Left ventricle myocardium superior (tissue), 1 donor: ENCODE measurements around the gene OR2A12. TPM values are rescaled to one million over a fixed set of nuclear protein-coding genes. Genes with fewer than 3 reads are reported as not detected.
A peak's percentile ranks its signal among the peaks of the same experiment; 100 is the strongest.
"Not testable (repeated sequence)": the region's sequence is repeated elsewhere in the genome, so short reads cannot be mapped to it uniquely, and the experiment has no call there.

ENCODE experiments used
- ATAC-seq: fragments of 200-7000 bp; cut with Tn5 transposase; one replicate; pipeline ENCODE4 v1.9.1; 2020; ENCODE audit warnings: mild to moderate bottlenecking, moderate library complexity
- DNase-seq: peaks from one replicate; pipeline ENCODE4 v3.0.0-alpha.2; 2020
- intact Hi-C: fragments of 100-400 bp; cut with micrococcal nuclease; formaldehyde crosslinking; loops from one replicate; pipeline ENCODE4 v1.11.0; 2022
- long read RNA-seq: library from polyadenylated mRNA; unstranded; transcript quantifications from one replicate; pipeline ENCODE4 v2.0.0, GENCODE V29; 2021
- total RNA-seq: library from RNA; stranded (reverse); fragmentation: NEBNext Ultra II Directional; extraction: Animal tissue kit (Norgen Biotek cat#: 25700); gene quantifications from one replicate; pipeline ENCODE4 v1.2.1, GENCODE V29; 2021
- donor health status: DM: no; HTN: yes; CAD: no; lungs with severe emphysema.

The OR2A12 gene
- not detected for total RNA-seq
- long read RNA-seq = 0 reads

DNA sequence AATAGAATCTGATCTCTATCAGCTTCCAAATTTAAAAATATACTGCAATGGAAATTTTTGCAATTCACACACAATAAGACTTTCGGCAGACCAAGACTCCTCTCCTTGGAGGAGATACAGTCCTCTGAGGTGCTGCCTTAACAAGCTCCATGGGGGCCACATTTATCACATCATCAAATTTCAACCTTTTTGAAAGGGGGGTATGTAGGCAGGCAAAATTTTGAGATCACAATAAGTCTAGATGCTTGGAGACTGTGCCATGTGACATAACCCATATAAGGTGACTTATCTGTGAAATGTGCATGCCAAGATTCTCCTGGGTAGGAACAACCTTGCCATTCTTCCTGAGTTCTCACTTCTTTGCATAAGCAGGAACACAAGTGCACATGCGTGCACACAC is at the start of gene OR2A12:
Gene OR2A12, plus strand, starts transcription at position 301 of the 400 bp plus-strand sequence. CDS start 8,830 bp downstream, outside the sequence.
- intact Hi-C loops = no loop called here
- DNase-seq (no peak), ATAC-seq (no peak)

GRCh38 chr7:144036302-144036885 is 49.7 kb upstream of the OR2A12 start:
- DNase-seq = no peak
- intact Hi-C loops = no loop called here
- peak; percentile 41 for ATAC-seq

DNA sequence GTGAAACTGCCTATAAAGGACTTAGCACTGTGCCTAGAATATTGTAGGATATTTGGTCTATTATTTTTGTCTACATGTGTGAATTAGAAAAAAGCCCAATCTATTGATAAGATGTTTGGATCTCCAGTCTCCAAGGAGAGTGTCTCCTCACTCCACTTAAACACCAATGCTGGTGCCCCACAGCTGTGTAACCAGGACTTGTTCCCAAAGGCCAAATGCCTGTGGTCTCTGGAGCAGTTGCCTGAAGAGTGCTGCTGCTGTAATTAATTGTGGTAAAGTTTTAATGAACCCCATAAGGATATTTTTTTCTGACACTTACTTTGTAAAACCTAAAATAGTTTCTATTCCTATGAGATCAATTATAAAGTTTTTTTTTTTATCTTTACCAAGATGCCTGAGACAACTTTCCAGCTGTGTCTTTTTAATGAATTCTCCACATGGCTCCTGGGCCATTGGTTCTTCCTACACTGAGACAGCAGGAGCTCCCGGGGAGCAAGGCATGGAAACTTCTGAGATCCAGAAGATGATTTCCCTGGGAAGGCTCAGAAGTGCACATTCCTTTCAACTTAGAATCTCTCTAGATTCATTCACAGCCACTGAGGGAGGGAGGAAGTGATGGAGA is 48.6 kb upstream of the OR2A12 start:
- DNase-seq (no peak), ATAC-seq (peak; percentile 81)
- intact Hi-C loops = no loop called here

DNA sequence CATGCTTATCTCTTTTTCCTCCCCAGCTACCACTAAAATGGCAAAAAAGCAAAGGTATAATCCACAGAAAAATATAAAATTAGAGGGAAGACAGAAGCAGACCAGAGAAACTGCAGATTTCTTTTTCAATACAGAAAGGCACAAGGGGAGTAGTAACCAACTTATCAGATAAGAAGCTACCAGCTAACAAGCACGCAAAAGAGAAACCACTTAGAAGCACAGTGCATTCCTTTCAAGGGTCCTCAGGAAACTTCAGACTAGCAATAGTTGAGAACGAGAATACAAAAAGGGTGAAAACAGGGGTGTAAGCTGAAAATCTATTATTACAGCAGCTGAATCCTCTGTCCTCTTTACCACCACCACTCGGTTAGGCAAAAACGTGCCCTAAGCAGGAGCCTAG is 47.2 kb upstream of the OR2A12 start:
- DNase-seq (no peak), ATAC-seq (no peak)
- intact Hi-C loops = no loop called here

GRCh38 chr7:144048648-144049047 is 37.4 kb upstream of the OR2A12 start, which contains the start of gene OR2A5:
Gene OR2A5 (plus strand): TSS chr7:144048948. CDS start chr7:144050402, 1,454 bp downstream.
- ATAC-seq = no peak
- intact Hi-C loops = no loop called here
- no peak for DNase-seq

DNA sequence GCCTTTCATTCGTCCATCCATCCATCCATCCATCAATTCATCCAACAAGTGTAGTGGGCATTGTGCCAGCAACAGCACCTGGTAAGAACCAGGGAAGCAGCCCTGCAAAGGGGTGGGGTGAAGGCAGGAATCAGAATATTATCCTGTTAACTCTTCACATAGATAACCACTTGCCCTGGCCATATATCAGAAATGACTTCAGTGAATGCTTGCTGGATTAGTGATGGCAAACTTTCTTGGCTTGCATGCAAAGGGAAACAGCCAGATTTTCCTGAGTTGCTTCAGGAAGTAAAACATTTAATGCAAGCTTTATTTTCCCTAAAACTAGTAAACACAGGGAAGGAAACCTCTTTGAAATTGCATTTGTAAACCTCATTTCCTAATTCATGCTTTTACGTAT is 36.6 kb upstream of the OR2A12 start:
- intact Hi-C loops = no loop called here
- DNase-seq = no peak
- ATAC-seq = no peak

DNA sequence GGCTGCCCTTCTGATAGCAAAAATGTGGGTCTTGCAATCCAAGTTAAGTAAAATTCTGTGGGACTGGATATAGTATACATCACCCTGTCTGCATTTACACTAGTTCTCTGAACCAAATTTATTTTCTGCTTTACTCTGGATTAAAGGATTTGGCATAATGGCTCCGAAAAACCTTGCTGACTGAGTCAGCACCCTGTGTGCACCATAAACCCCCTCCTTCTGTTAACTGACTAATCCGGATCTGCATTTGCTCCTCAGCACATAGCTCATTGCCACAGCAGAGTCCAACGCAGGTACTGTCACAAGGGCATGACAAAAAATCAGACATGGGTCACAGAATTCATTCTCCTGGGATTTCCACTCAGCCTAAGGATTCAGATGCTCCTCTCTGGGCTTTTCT is 36.0 kb upstream of the OR2A12 start:
- intact Hi-C loops = no loop called here
- DNase-seq = no peak
- ATAC-seq = no peak

- DNase-seq, ATAC-seq, intact Hi-C loops: not testable (repeated sequence)
Measured at GRCh38 chr7:144050884-144051283, 35.2 kb upstream of the OR2A12 start.

- intact Hi-C loops = no loop called here
- ATAC-seq (no peak), DNase-seq (no peak)
Measured at GRCh38 chr7:144057954-144058353, 28.1 kb upstream of the OR2A12 start.

GRCh38 chr7:144063710-144064109 is 22.4 kb upstream of the OR2A12 start:
- intact Hi-C loops = no loop called here
- DNase-seq (no peak), ATAC-seq (no peak)

DNA sequence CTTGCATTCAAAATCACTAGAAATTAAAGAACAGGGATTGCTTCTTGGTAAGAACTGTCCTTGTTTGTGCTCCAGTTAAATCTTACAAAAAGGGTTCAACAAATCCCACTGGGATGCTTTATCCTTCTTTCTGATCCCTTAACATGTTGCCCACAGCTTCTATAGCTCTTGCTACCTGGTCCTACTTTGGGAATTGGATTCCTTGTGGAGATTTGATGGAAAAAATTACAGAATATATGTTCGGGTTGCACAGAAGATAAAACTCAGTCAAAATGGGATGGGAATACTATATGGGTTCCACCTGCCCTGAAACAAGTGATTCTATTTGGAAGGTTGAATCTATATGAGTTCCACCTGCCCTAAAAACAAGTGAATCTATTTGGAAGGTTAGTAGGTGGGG is 16.6 kb upstream of the OR2A12 start, which contains the start of gene OR2A25:
Gene OR2A25, plus strand, starts transcription at position 301 of the 400 bp plus-strand sequence. CDS start 4,409 bp downstream, outside the sequence.
- ATAC-seq (no peak), DNase-seq (no peak)
- intact Hi-C loops = no loop called here

DNA sequence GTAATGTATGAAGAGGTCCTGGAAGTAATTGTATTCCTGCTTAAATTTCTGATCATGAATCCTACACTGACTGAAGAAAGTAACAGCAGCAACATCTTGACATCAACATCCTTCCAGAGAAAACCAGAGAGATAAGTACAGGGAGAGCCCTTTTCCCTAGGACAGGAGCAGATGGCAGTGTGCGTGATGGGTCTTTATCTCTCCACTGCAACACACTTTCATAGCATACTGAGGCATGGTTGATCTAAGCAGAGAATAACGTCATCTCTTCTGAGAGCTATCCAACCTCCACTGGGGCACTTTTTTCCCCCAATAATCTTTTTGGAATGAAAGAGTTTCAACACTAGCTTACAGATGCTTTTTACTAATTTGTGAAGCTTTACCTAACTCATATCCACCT is 16.1 kb upstream of the OR2A12 start:
- no peak for ATAC-seq
- DNase-seq = no peak
- intact Hi-C loops = no loop called here

GRCh38 chr7:144074374-144074773 is 11.7 kb upstream of the OR2A12 start:
- intact Hi-C loops = no loop called here
- ATAC-seq = no peak
- DNase-seq = no peak

GRCh38 chr7:144086730-144087129 is 652 bp downstream of the OR2A12 start:
- no peak for ATAC-seq
- DNase-seq = no peak
- intact Hi-C loops = no loop called here

- ATAC-seq (no peak), DNase-seq (no peak)
- intact Hi-C loops = no loop called here
Measured at GRCh38 chr7:144087230-144087629, 1.2 kb downstream of the OR2A12 start.

DNA sequence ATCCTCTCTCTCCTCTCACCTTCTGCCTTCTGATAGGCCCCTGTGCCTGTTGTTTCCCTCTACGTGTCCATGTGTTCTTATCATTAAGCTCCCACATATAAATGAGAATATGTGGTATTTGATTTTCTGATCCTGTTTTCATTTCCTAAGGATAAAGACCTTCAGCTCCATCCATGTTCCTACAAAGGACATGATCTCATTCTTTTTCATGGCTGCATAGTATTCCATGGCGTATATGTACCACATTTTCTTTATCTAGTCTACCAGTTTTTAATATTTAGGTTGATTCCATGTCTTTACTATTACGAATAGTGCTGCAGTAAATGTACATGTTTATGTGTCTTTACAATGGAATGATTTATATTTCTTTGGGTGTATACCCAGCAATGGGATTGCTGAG is 4.6 kb downstream of the OR2A12 start:
- intact Hi-C loops = no loop called here
- ATAC-seq (no peak), DNase-seq (no peak)

- no peak for DNase-seq
- intact Hi-C loops = no loop called here
Measured at GRCh38 chr7:144098776-144099175, 12.7 kb downstream of the OR2A12 start.

GRCh38 chr7:144100607-144101006 is 14.5 kb downstream of the OR2A12 start:
- no peak for DNase-seq
- no peak for ATAC-seq
- intact Hi-C loops = no loop called here

More at GRCh38 chr7:144098776-144099175, 12.7 kb downstream of the OR2A12 start:
- ATAC-seq = no peak

GRCh38 chr7:144102041-144102440 is 16.0 kb downstream of the OR2A12 start:
- no peak for DNase-seq
- intact Hi-C loops = no loop called here
- ATAC-seq = no peak

GRCh38 chr7:144105211-144105610 is 19.1 kb downstream of the OR2A12 start:
- intact Hi-C loops = no loop called here
- ATAC-seq (no peak), DNase-seq (no peak)

DNA sequence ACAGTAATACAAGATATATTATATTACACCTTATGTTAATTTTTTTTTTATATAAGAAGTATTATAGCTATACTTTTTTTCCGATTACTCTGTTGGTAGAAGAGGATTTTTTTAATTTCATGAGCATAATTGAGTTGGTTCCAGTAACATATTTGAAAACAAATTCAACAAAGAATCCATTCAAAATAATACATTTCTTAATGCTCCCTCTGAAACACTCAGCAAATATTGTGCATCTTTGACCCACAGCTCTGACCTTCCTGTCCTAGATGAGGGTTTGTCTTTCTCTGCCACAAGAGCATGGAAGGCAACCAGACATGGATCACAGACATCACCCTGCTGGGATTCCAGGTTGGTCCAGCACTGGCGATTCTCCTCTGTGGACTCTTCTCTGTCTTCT is 23.2 kb downstream of the OR2A12 start, which contains the start of gene OR2A2:
Gene OR2A2, plus strand, starts transcription at position 301 of the 400 bp plus-strand sequence. Its CDS starts 0 bp downstream, at position 301.
- ATAC-seq (no peak), DNase-seq (no peak)
- intact Hi-C loops = no loop called here
